GM19099 (cell line): ENCODE results near the gene CARD9.

Source experiments
- POLR2A ChIP-seq: IDR thresholded peaks from 3 replicates; pipeline ENCODE4 v1.6.1; 2011; ENCODE audit warnings: low read depth; ENCODE audit not compliant: insufficient read length; ENCODE audit errors: extremely low read depth

The CARD9 gene

GRCh38 chr9:136373300-136374182 lies at the start of gene CARD9:
TSS of gene CARD9 (minus strand) at chr9:136373669. CDS start at chr9:136372078, 1,591 bp downstream.
- no peak for TF ChIP-seq POLR2A

GRCh38 chr9:136422876-136423275 lies 49.4 kb upstream of the CARD9 start:
- no peak for TF ChIP-seq POLR2A

- TF ChIP-seq POLR2A = no peak
Measured at GRCh38 chr9:136421791-136422190, 48.3 kb upstream of the CARD9 start.

DNA sequence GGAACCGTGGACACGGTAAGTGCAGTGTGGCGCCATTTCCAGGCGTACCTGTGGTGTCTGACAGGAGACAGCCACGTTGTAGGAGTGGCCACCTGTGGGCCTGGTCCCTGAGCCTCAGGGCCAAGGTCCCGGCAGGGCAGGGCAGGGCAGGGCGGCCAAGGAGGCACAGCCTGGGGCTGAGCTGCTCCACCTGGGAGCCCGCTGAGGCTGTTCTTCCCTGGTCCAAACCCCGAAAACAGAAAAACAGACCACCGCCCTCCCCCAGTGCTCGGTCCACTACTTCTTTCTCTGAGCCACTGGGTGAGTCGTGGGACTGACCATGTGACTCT lies 45.6 kb upstream of the CARD9 start:
- TF ChIP-seq POLR2A = no peak

DNA sequence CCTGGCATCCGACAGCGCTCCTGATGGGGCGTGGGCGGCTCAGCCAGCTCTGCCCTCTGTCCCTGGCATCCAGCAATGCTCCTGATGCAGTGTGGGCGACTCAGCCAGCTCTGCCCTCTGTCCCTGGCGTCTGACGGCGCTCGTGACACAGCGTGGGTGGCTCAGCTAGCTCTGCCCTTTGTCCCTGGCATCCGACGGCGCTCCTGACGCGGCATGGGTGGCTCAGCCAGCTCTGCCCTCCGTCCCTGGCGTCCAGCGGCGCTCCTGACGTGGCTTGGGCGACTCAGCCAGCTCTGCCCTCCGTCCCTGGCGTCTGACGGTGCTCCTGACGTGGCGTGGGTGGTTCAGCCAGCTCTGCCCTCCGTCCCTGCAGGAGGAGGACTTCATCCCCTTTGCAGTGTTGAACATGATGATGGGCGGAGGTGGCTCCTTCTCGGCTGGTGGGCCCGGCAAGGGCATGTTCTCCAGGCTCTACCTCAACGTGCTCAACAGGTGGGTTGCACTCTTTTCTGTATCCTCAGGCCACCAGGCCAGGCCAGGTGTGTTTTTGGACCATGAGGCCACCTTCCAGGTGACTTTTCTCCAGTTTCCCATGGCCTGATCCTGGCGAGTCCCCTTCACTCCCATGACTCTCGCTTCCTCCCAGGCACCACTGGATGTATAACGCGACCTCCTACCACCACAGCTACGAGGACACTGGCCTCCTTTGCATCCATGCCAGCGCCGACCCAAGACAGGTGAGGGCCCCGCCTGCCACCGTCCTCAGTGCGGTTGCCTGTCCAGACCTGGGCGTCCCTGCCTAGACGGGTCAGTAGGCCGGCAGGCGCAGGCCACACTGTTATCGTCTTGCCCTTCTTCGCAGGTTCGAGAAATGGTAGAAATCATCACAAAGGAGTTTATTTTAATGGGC lies 45.0 kb upstream of the CARD9 start:
- TF ChIP-seq POLR2A = no peak

DNA sequence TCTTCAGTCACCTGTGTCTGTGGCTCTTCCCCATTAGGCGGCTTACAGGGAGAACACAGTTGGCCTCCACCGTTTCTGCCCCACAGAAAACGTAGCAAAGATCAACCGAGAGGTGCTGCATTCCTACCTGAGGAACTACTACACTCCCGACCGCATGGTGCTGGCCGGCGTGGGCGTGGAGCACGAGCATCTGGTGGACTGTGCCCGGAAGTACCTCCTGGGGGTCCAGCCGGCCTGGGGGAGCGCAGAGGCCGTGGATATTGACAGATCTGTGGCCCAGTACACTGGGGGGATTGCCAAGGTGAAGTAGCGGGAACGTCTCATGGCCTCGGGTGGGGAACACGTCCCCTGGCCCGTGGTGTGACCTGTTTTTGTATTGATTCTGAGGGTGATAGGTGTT lies 43.4 kb upstream of the CARD9 start:
- TF ChIP-seq POLR2A = no peak

GRCh38 chr9:136416427-136416826 lies 43.0 kb upstream of the CARD9 start:
- no peak for TF ChIP-seq POLR2A

DNA sequence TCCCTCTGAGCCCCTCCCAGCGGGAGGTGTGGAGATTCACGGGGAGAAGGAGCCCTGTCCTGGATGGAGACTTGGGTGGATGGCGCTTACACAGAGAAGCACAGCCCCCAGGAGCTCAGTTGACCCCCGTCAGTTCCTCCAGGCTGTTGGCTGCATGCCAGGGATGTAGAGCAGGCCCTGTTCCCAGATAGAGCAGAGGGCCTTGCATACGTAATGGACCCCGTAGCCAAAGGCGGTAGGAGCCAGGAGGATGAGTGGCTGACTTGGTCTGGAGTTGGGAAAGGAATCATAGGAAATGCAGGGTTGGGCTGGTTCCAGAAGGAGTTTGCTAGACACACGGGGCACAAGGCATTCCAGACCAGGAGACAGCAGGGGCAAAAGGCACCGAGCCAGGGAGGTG lies 39.5 kb upstream of the CARD9 start:
- TF ChIP-seq POLR2A = no peak

- TF ChIP-seq POLR2A = no peak
Measured at GRCh38 chr9:136411378-136411777, 37.9 kb upstream of the CARD9 start.

- TF ChIP-seq POLR2A = peak; percentile 96
Measured at GRCh38 chr9:136410500-136411287, 37.2 kb upstream of the CARD9 start, which contains the start of the genes ENTR1 and PMPCA. TSS of gene ENTR1 (minus strand) at chr9:136410614. CDS start at chr9:136410397, 217 bp downstream. TSS of gene PMPCA (plus strand) at chr9:136410658. CDS start at chr9:136410669, 11 bp downstream.

- TF ChIP-seq POLR2A = no peak
Measured at GRCh38 chr9:136409557-136410455, 36.3 kb upstream of the CARD9 start.

DNA sequence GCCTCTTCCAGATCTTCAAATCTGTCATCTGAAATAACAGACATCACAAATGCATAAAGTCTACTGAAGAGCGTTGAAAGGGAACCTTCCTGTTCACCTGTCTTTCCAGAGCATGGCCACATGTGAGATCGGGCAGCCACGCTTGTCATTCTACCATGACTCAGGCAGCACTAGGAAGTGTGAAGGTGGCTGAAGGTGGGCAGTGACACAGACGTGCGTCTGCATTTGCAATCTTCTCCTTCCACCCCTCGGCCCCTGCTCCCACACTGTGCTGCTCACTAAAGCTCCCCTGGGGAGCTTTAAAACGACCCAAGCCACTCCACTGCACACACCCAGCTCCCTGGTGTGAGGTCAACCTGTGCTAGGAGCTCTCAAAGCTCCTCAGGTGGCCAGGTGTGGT lies 34.4 kb upstream of the CARD9 start:
- no peak for TF ChIP-seq POLR2A

DNA sequence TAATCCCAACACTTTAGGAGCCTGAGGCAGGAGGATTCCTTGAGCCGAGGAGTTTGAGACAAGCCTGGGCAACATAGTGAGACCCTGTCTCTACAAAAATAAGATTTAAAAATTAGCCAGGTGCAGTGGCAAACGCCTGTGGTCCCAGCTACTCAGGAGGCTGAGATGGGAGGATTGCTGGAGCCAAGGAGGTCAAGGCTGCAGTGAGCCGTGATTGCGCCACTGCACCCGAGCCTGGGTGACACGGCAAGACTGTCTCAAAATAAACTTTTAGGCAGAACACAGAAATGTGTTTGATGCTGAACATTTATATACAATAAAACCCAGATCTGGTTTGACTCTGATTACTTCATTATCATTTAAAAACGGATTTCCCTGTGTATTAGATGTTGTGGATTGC lies 32.0 kb upstream of the CARD9 start:
- TF ChIP-seq POLR2A = no peak

- TF ChIP-seq POLR2A = no peak
Measured at GRCh38 chr9:136404801-136405136, 31.3 kb upstream of the CARD9 start.
